ENCODE results near the gene FXYD7.
A peak's percentile ranks its signal among the peaks of the same experiment; 100 is the strongest.

FXYD7 gene

DNA sequence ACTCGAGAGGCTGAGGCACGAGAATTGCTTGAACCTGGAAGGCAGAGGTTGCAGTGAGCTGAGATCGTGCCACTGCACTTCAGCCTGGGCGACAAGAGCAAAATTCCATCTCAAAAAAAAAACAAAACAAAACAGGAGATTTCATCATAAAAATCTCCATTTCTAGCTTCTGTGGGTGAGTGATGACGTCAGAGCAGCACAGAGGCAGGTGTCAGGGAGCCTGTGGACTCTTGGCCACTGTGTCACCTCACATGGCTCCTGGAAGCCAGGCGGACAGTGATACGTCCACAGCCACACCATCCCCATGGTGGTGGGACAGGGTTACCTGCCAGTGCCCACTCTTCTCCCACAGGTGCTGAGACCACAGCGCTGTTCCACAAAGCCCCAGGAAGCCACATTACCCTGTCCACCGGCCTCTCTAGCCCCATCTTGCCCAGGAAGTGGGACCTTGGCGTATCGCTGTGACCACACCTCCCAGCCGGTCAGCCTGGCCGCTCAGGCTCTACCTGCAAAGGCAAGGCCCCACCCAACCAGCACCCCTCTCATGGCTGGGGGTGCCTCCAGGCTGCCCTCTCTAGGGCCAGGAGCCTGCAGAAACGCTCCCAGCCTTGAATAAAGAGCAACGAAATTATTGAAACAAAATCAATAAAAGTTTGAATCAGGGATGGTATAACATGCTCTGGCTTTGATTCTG lies 29.9 kb upstream of the FXYD7 start:
- no peak for DNase-seq

DNA sequence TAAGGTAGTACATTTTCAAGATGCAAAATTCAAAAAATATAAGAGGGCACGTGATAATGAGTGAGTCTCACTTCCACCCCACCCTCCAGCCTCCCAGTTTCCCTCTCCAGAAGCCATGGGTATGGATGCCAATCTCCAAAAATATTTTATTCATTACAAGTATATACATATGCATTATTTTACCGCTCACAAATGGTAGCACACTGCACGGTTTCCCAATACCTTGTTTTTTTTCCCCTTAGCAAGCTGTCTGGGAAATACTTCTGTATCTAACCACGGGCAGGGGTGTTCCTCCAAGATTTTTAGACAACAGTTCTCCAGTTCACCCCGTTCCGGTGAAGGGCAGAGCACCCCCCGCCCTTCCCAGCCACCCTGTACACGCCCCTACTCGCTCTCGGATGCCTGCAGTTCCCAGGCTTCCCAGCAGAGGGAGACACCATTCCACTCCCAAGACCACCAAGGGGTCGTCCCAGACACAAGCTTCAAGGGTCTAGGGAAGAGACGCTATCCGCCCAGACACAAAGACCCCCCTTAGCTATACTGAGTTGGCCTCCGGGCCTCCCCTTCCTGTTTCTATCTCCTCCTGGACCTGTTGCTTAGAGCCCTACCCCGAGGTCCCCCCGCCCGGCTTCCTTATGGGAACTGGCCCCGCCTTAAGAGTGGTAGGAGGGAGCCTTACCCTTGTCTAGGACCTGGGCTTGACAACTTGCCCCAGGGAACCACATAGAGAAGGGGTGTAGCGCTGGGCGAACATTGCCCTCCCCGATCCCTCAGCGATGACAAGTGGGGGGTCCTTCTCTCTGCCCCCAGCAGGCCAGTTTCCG lies 28.5 kb upstream of the FXYD7 start:
- peak; percentile 74 for DNase-seq

DNA sequence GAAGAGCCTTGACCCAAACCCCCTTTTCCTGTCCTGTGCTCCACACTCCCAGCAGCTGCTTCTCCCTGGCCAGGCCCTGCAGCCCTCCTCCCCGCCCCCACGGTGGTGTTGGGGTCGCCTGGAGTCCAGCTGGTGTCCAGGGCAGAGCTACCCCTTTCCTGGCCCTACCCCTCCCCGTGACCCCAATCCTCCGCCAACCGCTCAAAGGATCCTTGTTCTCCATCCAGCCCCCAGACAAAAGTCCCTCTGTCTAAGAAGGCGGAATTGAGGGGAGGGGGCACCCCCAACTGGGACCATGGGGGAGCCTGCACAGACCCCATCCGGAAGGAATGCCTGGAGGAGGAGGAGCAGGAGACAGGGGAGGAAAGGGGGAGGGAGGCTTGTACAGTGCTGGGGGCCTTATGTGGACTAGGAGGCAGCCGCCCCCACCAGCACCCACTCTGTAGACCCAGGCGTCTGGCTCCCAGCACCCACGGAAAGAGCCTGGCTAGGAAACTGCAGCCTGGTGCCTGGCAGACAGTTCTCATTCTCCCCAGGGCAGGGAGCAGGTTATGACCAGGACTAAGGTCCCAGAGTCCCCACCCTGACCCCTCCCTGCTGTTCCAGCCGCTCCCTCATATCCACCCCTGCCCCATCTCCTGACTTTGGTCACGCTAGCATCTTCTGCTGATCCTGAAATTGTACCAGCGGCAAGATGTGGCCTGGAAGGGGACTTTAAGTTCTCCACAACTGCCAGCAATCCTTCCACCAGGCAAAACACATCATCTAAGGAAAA lies 27.7 kb upstream of the FXYD7 start, which contains the start of gene FXYD3:
Gene FXYD3 (plus strand): TSS at position 647 of the 775 bp plus-strand sequence. CDS start 3,554 bp downstream, outside the sequence.
- DNase-seq = no peak

DNA sequence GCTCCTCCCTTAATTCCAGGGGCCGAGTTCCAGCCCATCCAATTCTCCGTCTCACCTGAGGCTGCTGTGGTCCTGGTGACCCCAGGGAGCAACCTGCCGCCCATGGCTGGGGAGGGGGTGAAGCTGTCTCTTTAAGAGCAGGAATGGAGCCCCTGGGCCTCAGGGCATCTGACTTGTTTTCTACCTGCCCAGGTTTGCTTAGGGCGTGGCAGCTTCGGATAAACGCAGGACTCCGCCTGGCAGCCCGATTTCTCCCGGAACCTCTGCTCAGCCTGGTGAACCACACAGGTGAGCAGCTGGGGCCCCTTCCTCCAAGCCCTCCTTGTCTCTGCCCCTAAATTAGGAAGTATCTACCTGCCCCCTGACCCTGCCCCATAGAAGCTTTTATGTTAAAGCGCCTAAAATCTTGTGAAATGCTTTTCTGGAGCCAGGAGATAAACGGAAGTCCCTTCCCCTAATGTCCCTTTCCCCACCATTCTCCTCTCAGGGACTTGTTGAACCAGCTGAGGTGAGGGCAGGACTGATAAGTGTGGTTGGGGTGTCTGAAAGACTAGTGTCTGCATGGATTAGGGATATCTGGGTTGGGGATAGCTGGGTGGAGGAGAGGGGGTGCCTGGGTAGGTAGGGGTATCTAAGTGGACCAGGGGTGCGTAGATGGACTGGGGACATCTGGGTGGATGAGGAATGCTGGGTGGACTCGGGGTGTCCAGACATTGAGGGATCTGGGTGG lies 26.8 kb upstream of the FXYD7 start:
- no peak for DNase-seq

DNA sequence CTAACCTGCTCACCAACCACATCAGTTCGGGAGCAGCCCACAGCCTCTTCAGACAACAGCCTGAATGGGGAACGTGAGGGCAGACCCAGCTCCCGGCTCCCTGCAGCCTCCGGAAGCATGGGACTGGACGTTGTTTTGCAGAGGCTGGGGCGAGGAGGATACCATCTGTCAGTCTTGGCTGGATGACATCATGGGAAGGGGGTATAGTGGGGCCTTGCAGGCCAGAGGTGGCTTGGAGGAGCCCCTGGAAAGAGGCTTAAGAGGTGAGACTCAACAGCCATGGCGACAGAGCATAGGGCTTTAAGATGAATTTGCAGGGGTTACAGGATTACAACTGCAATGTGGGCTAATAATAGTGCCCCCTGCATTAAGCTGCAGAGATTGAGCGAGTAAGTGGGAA lies 25.9 kb upstream of the FXYD7 start:
- no peak for DNase-seq

DNA sequence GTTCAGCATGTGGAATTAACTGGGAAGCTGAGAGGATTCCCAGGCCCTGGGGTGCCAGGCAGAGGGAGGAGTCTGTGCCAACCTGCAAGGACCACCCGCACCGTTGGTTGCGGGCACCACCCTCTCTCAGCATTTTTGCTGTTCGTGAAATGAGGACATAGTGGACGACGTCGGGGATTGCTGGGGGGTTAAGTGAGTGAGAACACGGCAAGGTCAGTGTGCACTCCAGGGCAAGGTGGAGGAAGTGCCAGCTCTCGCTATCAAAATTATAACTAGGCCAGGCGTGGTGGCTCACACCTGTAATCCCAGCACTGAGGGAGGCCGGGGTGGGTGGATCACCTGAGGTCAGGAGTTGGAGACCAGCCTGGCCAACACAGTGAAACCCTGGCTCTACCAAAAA lies 25.3 kb upstream of the FXYD7 start:
- no peak for DNase-seq

DNA sequence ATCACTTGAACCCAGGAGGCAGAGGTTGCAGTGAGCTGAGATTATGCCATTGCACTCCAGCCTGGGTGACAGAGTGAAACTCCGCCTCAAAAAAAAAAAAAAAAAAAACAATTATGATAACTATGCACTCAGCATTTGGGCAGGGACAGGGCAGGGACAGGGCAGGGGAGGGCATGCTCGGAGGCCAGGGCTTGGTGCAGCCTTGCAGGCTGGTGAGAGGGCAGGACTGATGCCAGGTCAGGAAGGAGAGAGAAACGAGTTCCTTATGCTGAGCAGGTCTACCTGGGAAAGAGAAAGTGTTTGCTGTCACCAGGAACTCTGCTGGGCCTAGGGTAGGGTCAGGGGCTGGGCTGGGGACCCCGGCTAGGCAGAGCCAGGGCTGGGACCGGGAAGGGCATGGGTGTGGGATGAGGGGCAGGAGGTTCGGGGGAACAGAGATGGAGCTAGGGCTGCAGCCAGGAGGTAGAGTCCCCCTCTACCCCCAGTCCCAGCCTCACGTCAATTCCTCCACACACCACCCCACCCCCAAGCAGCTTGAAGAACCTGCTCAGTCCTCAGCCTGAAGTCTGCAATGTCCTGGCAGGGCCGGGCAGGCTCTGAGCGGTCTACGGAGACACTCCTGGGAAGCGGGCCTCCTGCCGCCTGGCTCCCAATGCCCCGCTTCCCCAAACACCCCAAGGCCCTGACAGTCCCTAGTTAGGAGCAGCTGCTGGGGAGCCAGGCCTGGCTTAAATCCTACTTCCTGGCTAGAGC lies 24.6 kb upstream of the FXYD7 start:
- no peak for DNase-seq

DNA sequence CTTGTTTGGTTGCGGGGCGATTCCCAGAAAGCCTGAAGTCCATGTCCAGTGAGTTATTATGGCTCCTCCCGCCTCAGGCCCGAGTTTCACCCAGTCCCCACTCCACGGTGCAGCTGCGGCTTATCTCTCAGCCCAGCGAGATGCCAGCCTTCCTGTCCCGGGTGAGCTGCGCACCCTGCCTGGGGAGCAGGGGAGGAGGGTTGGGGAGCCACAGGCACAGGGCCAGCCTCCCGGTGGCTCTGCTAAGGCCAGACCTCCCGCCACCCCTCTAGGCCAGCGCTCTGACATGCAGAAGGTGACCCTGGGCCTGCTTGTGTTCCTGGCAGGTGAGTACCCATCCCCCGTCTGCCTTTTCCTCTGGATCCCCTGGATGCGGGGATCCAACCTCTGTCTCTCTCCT lies 24.0 kb upstream of the FXYD7 start:
- DNase-seq = no peak

DNA sequence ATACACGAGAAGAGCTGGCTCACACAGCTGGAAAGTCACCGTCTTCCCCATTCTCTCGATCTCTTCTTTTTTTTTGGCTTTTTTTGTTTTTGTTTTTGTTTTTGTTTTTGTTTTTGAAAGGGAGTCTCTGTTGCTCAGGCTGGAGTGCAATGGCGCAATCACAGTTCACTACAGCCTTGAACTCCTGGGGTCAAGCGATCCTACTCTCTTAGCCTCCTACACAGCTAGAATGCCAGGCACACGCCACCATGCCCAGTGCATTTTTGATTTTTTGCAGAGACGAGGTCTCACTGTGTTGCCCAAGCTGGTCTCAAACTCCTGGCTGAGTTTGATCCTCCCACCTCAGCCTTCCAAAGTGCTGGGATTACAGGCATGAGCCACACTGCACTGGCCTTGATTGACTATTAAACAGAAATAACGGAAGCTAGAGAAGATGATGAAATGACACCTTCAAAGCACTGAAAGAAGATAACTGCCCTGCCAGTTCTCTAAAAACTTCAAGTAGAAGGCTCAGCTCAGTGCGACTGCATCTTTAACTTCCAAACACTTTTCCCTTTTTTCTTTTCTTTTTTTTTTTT lies 23.4 kb upstream of the FXYD7 start:
- DNase-seq = no peak

DNA sequence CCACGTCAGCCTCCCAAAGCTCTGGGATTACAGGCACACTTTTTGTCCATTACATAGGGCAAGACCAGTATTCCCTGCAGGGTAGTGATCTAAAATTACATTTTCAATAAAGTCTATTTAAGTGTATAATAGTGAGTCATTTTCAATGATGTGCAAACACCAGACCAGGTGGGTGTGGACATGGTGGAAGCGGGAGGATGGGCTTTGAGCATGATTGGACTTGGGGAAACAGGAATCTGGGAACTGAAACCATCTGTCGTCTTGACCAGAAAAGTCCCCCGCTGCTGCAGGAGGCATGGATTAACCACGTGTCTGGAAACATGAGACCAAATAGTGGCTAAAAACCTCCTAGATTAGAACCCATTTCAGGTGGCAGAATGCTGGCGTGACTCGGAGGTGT lies 22.6 kb upstream of the FXYD7 start:
- DNase-seq = peak; percentile 27

DNA sequence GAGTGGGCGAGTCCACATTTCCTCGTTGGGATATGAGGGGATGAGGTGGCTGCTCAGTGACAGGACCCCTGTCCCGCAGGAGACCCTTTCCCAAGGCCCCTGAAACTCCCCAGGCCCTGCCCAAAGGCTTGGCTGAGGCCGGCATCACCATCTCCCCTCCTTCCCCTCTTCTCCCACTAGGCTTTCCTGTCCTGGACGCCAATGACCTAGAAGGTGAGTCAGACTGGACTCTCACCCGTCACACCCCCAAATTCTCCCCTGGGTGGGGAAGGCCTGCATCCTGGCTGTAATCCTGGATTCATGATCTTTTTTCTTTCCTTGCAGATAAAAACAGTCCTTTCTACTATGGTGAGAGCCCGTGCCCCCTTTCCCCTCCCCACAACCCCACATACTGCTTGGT lies 22.2 kb upstream of the FXYD7 start:
- no peak for DNase-seq

DNA sequence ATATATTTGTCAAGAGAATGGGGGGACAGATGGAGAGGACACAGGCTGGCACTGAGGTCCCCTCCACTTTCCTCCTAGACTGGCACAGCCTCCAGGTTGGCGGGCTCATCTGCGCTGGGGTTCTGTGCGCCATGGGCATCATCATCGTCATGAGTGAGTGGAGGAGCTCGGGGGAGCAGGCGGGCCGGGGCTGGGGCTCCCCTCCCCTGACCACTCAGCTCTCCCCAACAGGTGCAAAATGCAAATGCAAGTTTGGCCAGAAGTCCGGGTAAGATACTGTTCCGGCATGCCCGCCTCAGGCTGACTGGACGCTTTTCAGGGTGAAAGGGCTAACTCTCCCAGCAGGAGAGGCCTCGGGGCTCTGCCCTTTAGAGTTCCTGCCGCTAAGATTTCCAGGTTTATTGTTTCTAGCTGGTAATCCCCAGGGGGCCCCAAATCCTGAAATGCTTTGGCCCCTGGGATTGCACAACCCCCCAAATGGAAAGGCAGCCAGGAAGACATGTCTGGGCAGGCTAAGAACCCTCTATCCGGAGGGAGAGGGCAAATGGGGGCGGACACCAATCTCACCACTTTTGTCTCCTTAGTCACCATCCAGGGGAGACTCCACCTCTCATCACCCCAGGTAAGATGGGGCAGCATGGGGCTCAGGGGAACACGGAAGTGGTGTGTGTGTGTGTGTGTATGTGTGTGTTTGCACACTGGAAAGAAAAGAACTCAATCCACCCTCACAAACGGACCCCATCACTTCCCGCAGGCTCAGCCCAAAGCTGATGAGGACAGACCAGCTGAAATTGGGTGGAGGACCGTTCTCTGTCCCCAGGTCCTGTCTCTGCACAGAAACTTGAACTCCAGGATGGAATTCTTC lies 20.1 kb upstream of the FXYD7 start:
- DNase-seq = no peak

DNA sequence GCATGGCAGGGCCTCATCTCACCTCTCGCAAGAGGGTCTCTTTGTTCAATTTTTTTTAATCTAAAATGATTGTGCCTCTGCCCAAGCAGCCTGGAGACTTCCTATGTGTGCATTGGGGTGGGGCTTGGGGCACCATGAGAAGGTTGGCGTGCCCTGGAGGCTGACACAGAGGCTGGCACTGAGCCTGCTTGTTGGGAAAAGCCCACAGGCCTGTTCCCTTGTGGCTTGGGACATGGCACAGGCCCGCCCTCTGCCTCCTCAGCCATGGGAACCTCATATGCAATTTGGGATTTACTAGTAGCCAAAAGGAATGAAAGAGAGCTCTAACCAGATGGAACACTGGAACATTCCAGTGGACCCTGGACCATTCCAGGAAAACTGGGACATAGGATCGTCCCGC lies 19.5 kb upstream of the FXYD7 start:
- no peak for DNase-seq

DNA sequence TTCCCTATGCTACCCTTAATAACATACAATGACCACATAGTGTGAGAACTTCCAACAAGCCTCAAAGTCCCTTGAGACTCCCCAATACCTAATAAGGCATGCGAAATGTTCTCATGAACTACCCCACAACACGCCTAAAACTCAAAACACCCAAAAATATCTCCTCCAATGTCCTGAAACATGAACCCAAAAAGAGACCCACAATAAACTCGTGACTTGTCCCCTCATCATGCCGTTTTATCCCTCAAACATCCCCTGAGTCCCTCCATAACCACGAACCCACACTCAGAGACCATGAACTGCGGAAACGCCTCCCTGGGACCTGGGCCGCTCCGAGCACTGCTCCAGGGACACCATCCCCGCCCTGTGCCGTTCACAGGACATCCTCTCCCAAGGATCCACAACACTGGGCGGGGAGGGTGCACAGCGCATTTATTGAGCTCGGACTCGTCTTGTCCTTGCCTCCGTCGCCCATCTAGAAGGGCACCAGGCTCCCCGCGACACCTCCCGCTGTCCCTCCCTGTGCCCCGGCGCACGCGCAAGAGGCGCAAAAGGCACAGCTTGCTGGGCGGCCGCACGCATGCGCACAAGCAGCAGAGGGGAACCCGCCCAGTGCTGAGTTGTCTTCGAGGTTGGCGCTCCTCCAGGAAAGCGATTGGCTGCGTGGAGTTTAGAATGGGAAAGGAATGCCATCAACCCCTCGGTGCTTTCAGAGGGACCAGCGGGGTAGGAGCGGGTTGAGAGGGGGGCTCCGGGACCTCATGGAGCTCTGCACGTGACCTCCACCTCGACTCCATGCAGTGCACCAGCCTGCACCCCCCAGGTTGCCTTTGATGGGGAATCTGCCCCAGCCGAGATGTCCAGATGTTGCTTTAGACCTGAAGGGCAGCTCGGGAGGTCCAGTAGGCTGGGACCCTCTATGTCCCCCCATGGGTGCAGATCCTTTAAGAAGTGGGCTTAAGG lies 18.7 kb upstream of the FXYD7 start:
- peak; percentile 89 for DNase-seq

DNA sequence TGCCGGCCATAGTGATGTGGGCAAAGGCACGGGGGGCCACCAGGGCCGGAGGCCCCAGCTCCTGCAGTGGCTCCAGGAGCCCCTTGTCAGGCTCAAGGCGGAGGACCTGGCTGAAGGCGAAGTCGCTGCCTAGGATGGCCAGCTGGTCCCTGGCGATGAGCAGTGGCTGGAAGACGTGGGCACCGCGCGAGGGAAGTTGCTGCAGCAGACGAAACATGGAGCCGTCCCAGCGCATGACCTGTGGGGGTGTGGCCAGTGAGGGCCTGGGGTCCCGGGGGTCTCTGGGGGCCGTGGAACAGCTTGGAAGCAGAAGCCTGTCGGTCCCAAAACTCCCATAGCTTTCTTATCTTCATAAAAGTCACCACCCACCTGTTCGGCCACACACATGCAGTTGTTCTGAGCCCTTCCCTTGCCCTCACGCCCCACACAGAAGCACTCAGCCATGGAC lies 17.8 kb upstream of the FXYD7 start:
- DNase-seq = no peak

DNA sequence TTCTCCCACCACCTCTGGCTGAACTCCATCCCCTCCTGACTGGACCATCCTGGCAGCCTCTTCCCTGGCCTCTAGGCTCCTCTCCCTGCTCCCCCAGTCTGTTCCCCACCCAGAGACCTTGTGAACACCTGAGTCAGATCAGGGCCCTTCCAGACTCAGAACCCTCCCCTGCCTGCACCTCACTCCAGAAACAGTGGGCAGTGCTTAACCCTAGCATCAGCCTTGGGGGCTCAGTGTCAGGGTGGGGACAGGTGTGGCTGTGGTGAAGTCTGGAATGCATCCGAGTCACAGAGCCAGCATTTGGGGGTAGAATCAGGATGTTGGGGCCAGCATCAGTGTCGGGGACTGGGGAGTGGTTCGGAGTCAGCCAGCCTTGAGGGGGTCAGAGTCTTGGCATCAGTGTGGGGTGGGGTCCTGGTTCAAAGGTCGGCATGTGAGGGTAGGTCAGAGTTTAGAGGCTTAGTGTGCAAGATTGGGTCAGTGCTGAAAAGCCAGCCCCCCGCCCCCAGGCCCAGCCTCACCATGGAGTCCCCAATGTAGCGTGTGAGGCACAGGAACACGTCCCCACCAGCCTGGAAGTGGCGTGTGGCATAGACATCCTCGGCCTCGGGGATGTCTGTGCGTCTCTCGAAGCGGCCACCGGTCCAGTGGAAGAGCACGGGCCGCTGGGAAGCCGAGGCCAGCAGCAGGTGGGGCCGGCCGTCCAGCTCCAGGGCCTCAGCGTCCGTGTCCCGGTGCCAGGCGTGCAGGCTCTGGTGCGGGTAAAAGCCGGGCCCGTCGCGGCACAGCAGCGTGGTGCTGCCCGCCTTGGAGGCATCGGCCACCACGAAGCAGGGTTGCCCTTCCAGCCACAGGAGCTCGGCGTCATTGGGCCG lies 17.1 kb upstream of the FXYD7 start:
- DNase-seq = no peak

DNA sequence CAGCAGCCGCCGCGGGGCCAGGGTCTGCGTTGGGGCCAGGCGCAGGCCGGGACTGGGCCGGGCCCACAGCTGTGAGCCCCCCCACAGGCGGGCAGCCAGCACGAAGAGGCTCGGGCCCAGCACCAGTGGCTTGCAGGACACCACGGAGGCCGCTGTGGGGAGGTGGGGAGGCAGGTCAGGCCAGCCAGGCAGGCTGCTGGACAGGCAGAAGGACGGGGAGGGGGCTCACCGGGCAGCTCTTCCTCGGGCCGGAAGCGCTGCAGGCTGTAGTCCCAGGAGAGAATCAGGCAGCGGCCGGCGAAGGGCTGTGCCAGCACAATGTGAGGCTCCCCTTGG lies 16.5 kb upstream of the FXYD7 start:
- DNase-seq = no peak

DNA sequence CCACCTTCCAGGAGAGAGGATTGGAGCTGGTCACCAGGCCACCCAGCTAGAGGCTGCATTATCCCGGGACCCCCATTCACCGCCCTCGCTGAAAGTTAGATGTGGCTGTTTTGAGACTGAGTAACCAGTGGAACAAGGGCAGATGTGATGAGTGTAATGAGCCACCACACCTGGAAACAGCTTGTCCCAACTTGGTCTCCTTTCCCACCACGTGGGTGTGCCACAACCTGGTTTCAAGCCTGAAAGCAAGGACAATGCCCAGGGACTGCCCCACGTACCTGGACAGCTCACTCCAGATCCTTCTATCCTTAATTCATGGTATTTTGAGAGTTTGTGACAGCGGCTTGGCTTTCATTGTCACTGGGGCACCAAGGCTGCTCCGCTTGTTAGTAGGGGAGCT lies 15.2 kb upstream of the FXYD7 start:
- no peak for DNase-seq
